HepG2 (cell line): Measurements from ENCODE around the gene ANKRD55. TPM values are rescaled to one million over a fixed set of nuclear protein-coding genes. Genes with fewer than 3 reads are reported as not detected.

Experiments
- CC2D1A ChIP-seq: sonication (generic); formaldehyde crosslinking; IDR thresholded peaks from 2 replicates; pipeline ENCODE4 v1.8.1; 2023; ENCODE audit warnings: mild to moderate bottlenecking, missing genetic modification reagents
- CCAR2 ChIP-seq: fragments of 200-400 bp; formaldehyde crosslinking; optimal IDR thresholded peaks from 2 replicates; pipeline ENCODE3; 2018; ENCODE audit warnings: low read depth, mild to moderate bottlenecking, low read length, moderate library complexity
- FOXK2 ChIP-seq: fragments of 450-650 bp; IDR thresholded peaks from 2 replicates; pipeline ENCODE4 v1.6.1; 2016
- FOXP4 ChIP-seq: sonication (generic); formaldehyde crosslinking; IDR thresholded peaks from 2 replicates; pipeline ENCODE4 v1.4.0; 2020; ENCODE audit warnings: missing genetic modification reagents
- HOXD1 ChIP-seq: sonication (generic); formaldehyde crosslinking; IDR thresholded peaks from 2 replicates; pipeline ENCODE4 v1.5.0; 2020; ENCODE audit warnings: missing genetic modification reagents
- IRX3 ChIP-seq: sonication (generic); formaldehyde crosslinking; IDR thresholded peaks from 2 replicates; pipeline ENCODE4 v1.8.1; 2023; ENCODE audit warnings: mild to moderate bottlenecking, low read depth, missing genetic modification reagents, borderline replicate concordance
- ISL2 ChIP-seq: sonication (generic); formaldehyde crosslinking; IDR thresholded peaks from 2 replicates; pipeline ENCODE4 v1.5.0; 2020; ENCODE audit warnings: missing genetic modification reagents
- JUN ChIP-seq: sonication (generic); formaldehyde crosslinking; IDR thresholded peaks from 2 replicates; pipeline ENCODE4 v1.4.0; 2020; ENCODE audit warnings: mild to moderate bottlenecking, missing genetic modification reagents
- MTA1 ChIP-seq: sonication (generic); formaldehyde crosslinking; IDR thresholded peaks from 2 replicates; pipeline ENCODE4 v1.4.0; 2020; ENCODE audit warnings: missing genetic modification reagents, mild to moderate bottlenecking, borderline replicate concordance
- POGZ ChIP-seq: sonication (generic); formaldehyde crosslinking; IDR thresholded peaks from 2 replicates; pipeline ENCODE4 v1.4.0; 2020; ENCODE audit warnings: mild to moderate bottlenecking, missing genetic modification reagents
- PPARG ChIP-seq: conservative IDR thresholded peaks from 2 replicates; pipeline ENCODE4 v1.6.1; 2016; ENCODE audit warnings: missing biosample characterization, missing genetic modification reagents
- PRDM15 ChIP-seq: sonication (generic); formaldehyde crosslinking; IDR thresholded peaks from 2 replicates; pipeline ENCODE4 v1.4.0; 2020; ENCODE audit warnings: missing genetic modification reagents
- REST ChIP-seq, 2 experiments: IDR thresholded peaks; 2 replicates each; pipeline ENCODE4 v1.6.1; 2011 to 2012; ENCODE audit warnings: low read length in 2 of 2, borderline replicate concordance in 1 of 2, low read depth in 1 of 2, mild to moderate bottlenecking in 1 of 2, moderate library complexity in 1 of 2
- SIX4 ChIP-seq: sonication (generic); formaldehyde crosslinking; IDR thresholded peaks from 2 replicates; pipeline ENCODE4 v1.4.0; 2020; ENCODE audit warnings: missing genetic modification reagents
- SNRNP70 ChIP-seq: fragments of 200-400 bp; formaldehyde crosslinking; IDR thresholded peaks from 2 replicates; pipeline ENCODE4 v1.6.1; 2017; ENCODE audit warnings: mild to moderate bottlenecking, low read depth, low read length, moderate library complexity
- SP1 ChIP-seq, 2 experiments: fragments of 450-650 bp in 1 of 2; sonication (generic) in 1 of 2; formaldehyde crosslinking in 1 of 2; IDR thresholded peaks; 2 replicates each; pipeline versions ENCODE4 v1.4.0 to v1.6.1; 2016 to 2020; ENCODE audit warnings: missing genetic modification reagents in 1 of 2
- ZFP62 ChIP-seq: sonication (generic); formaldehyde crosslinking; IDR thresholded peaks from 2 replicates; pipeline ENCODE4 v1.4.0; 2020; ENCODE audit warnings: missing genetic modification reagents
- ZMYM2 ChIP-seq: sonication (generic); formaldehyde crosslinking; IDR thresholded peaks from 2 replicates; pipeline ENCODE4 v1.8.0; 2022; ENCODE audit warnings: mild to moderate bottlenecking, missing genetic modification reagents
- ZNF577 ChIP-seq: sonication (generic); formaldehyde crosslinking; IDR thresholded peaks from 2 replicates; pipeline ENCODE4 v1.4.0; 2020; ENCODE audit warnings: mild to moderate bottlenecking, low read depth, missing genetic modification reagents, borderline replicate concordance
- ZNF614 ChIP-seq: IDR thresholded peaks from 2 replicates; pipeline ENCODE4 v1.6.1; 2018; ENCODE audit warnings: missing biosample characterization, missing genetic modification reagents, inconsistent platforms, borderline replicate concordance
- ZNF644 ChIP-seq: IDR thresholded peaks from 2 replicates; pipeline ENCODE4 v1.6.1; 2016; ENCODE audit warnings: low read depth
- polyA plus RNA-seq, 8 experiments: library from polyadenylated mRNA; depleted of rRNA in 3 of 8; stranded (reverse) in 7 of 8; unstranded in 1 of 8; fragments of >200 nt; fragmentation: Illumina TruSeq in 4 of 8; extraction: Trizol in 4 of 8; gene quantifications; 2 replicates each; pipeline versions ENCODE4 v1.2.1 to v1.2.3, GENCODE V29; 2011 to 2016; ENCODE audit warnings: low read depth in 4 of 8, missing spikeins in 1 of 8, mixed read lengths in 1 of 8; ENCODE audit not compliant: insufficient read depth in 1 of 8
- total RNA-seq, 5 experiments: library from RNA; depleted of rRNA; stranded (reverse); fragments of >200 nt; fragmentation: Illumina TruSeq; extraction: Trizol; gene quantifications; 2 replicates each; pipeline ENCODE4 v1.2.3, GENCODE V29; 2016; ENCODE audit warnings: low read depth in 1 of 5

Gene ANKRD55
- total and polyA plus RNA-seq, 2 of the 13 experiments (the other 11 are each of a cell fraction or from before 2014, with no cell fraction given) = 0.11 to 0.28 TPM

- no peak for TF ChIP-seq PRDM15 (CRISPR knock-in tag)
- TF ChIP-seq ISL2 (CRISPR knock-in tag) = peak; percentile 94
- TF ChIP-seq HOXD1 (CRISPR knock-in tag) = peak; percentile 48; the same call in 1 of the 2 replicates
- TF ChIP-seq ZNF644 (CRISPR knock-in tag) = peak; percentile 95
- peak; percentile 64 for TF ChIP-seq SIX4 (CRISPR knock-in tag)
- peak; percentile 67; the same call in 1 of the 2 replicates for TF ChIP-seq ZNF614
- TF ChIP-seq SNRNP70 = no peak
- no peak for TF ChIP-seq ZNF577 (CRISPR knock-in tag)
- no peak for TF ChIP-seq ZFP62 (CRISPR knock-in tag)
- no peak for TF ChIP-seq SP1 (IDR thresholded peaks at IDR 0.05)
- TF ChIP-seq SP1 (CRISPR knock-in tag; IDR thresholded peaks at IDR 0.05) = peak; percentile 49; the same call in 1 of the 2 replicates
- TF ChIP-seq PPARG (CRISPR knock-in tag) = peak; percentile 92
- peak; percentile 80 for TF ChIP-seq MTA1 (CRISPR knock-in tag)
- TF ChIP-seq FOXK2 = peak; percentile 64
- TF ChIP-seq FOXP4 = peak; percentile 97
- TF ChIP-seq CCAR2 = no peak
- TF ChIP-seq REST (IDR thresholded peaks at IDR 0.05; ENCODE audit: borderline replicate concordance in 1 of 2, low read depth in 1 of 2, low read length in 2 of 2) = peak in 1 of 2 experiments; percentile 17; a peak in 1 of 4 replicates
- peak; percentile 77 for TF ChIP-seq POGZ (CRISPR knock-in tag)
- no peak for TF ChIP-seq CC2D1A (CRISPR knock-in tag)
- TF ChIP-seq JUN (CRISPR knock-in tag) = peak; percentile 45; the same call in 1 of the 2 replicates
- TF ChIP-seq ZMYM2 (CRISPR knock-in tag) = no peak
- TF ChIP-seq IRX3 (CRISPR knock-in tag) = no peak
These were observed 109.4 kb downstream of the ANKRD55 start (continued) for GRCh38 chr5:56123531-56124243.
